ENCODE results near the gene SH3GL1. TPM values are rescaled to one million over a fixed set of nuclear protein-coding genes. Genes with fewer than 3 reads are reported as not detected.

SH3GL1 gene
- total RNA-seq, 2 donors from 2014 or later: 54.0 to 66.6 TPM

DNA sequence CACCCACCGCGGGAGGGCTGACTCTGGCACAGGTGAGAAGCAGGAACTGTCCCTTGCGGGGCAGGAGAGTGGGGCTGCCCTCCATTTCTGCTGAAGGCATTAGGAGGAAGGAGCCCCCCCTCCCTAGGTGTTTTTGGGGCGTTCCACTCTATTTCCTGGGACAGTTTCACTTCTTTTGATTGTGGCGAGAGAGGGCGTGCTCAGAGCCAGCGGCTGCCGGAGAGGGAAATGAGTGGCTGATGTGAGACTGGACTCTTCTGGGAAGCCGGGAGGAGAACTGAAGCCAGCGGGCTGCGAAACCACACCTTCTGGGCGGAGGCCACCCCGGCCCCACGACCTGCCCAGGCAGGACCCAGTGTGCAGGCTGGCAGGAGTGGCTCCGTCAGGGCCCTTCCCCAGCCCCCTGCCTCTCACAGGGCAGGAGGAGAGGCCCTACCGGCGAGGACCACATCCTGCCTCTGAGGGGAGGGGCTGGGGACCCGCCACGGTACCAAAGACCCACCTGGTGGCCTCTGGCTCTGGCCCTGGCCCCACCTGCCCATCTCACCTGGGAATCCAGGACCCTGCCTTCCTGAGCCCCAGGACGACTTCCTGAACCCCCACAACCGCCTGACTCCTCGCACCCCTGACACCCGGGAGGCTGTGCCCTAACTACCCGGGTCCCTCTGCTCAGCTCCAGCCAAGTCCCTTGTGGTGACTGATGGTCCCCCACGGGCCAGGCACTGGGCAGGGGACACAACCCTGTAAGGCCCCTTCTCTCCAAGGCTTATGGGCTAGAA lies 31.0 kb downstream of the SH3GL1 start:
- H3K27ac ChIP-seq: peak overlapping the region; percentile 82
- peaks cover 26% of the 10 kb centered on the region for H3K4me1 ChIP-seq
- no peaks in the 10 kb centered on the region for H3K27me3 ChIP-seq
- peak overlapping the region; percentile 30 for H3K4me3 ChIP-seq
- intact Hi-C loops (cut with DNase I): no loop called here
- H3K9me3 ChIP-seq: no peaks in the 10 kb centered on the region
- DNase-seq: peak; percentile 86
- peak overlapping the region; percentile 46 to 70 for H3K9ac ChIP-seq (ENCODE audit: low read depth in 2 of 2, low read length in 2 of 2)
- TF ChIP-seq, protein P1, sequence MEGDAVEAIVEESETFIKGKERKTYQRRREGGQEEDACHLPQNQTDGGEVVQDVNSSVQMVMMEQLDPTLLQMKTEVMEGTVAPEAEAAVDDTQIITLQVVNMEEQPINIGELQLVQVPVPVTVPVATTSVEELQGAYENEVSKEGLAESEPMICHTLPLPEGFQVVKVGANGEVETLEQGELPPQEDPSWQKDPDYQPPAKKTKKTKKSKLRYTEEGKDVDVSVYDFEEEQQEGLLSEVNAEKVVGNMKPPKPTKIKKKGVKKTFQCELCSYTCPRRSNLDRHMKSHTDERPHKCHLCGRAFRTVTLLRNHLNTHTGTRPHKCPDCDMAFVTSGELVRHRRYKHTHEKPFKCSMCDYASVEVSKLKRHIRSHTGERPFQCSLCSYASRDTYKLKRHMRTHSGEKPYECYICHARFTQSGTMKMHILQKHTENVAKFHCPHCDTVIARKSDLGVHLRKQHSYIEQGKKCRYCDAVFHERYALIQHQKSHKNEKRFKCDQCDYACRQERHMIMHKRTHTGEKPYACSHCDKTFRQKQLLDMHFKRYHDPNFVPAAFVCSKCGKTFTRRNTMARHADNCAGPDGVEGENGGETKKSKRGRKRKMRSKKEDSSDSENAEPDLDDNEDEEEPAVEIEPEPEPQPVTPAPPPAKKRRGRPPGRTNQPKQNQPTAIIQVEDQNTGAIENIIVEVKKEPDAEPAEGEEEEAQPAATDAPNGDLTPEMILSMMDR (IDR thresholded peaks at IDR 0.05): no peak
- no peaks in the 10 kb centered on the region for H3K36me3 ChIP-seq

DNA sequence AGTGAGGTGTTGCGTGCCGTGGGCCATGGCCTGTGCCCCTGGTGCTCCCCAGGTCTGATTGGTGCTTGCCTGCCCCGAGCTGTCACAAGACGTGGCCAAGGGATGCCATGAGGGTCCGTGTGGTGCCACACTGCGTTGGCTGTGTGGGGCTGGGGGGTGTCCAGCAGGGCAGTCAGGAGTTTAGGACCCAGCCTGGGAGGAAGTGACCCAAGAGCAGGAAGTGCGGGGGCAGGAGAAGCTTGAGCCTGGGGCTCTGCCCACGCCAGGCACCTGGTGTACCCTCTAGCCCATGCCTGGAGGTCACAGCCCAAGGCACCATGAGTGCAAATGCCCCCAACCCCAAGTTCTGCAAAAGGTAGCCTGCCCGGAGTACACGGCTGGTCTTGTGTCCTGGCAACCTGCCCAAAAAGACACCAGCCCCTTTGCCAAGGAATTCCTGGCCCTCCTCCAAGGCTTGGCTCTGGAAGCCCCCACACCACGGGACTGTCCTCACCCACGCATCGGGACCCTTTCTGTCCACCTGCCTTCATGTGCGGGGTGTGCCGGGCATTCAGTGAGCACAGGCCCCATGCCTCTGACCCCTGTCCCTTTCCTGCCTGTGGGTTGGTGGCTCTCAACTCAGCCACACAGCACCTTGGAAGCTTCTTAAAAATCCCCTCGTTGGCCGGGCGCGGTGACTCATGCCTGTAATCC lies 32.1 kb downstream of the SH3GL1 start:
- Histone ChIP-seq H3K9me3 (no peaks in the 10 kb centered on the region), H3K4me1 (peaks cover 22% of the 10 kb centered on the region), H3K27ac (no peak overlapping the region), H3K9ac (ENCODE audit: low read depth in 2 of 2, low read length in 2 of 2) (peak overlapping the region; percentile 50 to 70), H3K4me3 (no peak overlapping the region), H3K27me3 (no peaks in the 10 kb centered on the region), H3K36me3 (peaks cover 3% of the 10 kb centered on the region)
- TF ChIP-seq, protein P1 (IDR thresholded peaks at IDR 0.05): no peak
- intact Hi-C loops (cut with DNase I): no loop called here
- no peak for DNase-seq

DNA sequence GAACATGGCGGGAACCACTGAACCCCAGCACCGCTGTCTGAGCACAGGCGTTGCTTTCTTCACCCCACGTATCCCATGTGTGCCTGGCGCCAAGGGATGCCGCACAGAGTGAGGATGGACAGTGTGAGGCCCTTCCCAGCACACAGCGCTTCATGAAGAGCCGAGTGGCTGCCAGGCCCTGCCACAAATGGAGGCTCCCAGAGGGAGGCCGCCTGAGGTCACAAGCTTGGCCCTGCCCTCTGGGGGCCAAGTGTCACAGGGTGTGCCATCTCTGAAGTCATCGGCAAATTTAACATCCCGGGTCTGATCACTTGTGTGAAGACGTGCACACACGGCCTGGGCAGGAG lies 32.6 kb downstream of the SH3GL1 start:
- intact Hi-C loops (cut with DNase I): no loop called here
- DNase-seq: no peak
- TF ChIP-seq, protein P1 (IDR thresholded peaks at IDR 0.05): no peak
- Histone ChIP-seq H3K4me3 (no peak overlapping the region), H3K4me1 (peaks cover 22% of the 10 kb centered on the region), H3K9me3 (no peaks in the 10 kb centered on the region), H3K36me3 (peaks cover 5% of the 10 kb centered on the region), H3K27me3 (no peaks in the 10 kb centered on the region), H3K9ac (ENCODE audit: low read depth in 2 of 2, low read length in 2 of 2) (no peak overlapping the region), H3K27ac (no peak overlapping the region)

DNA sequence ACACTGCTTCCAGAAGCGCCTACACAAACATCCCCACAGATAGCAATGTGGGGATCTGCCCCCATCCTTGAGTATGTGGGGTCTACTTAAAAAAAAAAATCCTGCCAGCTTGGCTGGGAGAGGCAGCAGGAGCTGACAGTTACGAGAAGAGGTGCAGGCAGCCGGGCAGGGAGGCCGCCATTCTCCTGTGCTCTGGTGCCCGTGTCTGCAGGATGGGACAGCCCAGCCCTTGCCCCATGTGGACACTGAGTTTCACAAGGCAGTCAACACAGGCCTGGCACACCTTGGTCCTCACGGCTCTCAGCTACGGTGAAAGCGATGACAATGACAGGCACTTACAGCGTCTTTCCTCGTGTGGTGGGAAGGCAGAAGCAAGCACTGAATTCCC lies 33.0 kb downstream of the SH3GL1 start:
- no peak for DNase-seq
- TF ChIP-seq, protein P1 (IDR thresholded peaks at IDR 0.05): no peak
- Histone ChIP-seq H3K27me3 (no peaks in the 10 kb centered on the region), H3K9ac (ENCODE audit: low read depth in 2 of 2, low read length in 2 of 2) (no peak overlapping the region), H3K4me3 (no peak overlapping the region), H3K27ac (no peak overlapping the region), H3K36me3 (peaks cover 5% of the 10 kb centered on the region), H3K4me1 (peaks cover 22% of the 10 kb centered on the region), H3K9me3 (no peaks in the 10 kb centered on the region)
- intact Hi-C loops (cut with DNase I): no loop called here

DNA sequence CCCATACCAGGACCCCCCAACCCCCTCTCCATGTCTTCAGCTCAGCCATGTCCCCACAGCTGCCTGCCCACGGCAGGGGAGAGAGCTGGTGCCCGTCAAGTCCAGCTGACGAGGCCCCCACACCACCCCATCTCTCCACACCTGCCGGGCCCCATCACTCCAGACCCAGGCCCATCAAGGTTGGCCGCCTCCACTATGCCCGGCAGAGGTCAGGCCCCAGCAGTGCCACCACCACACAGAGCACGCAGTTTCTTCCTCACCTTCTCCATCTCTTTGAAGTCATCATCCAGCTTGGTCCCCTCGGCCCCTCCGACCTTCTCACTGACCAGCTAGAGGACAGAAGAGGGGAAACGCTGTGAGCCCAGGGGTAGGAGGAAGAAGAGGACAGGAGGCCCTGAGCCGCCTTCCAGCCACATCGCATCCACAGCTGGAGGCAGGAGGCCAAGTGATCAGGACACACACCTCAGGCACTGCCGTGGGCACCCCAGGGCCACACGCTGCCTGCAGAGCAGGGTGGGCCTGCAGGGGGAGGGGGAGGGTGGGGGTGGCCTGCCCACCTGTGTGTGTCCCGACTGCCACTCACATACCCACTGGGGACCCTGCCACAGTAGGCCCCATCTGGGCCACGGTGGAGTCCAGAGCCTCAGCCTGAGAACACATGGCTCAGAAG lies 33.5 kb downstream of the SH3GL1 start:
- Histone ChIP-seq H3K27me3 (no peaks in the 10 kb centered on the region), H3K4me1 (peaks cover 22% of the 10 kb centered on the region), H3K9me3 (no peaks in the 10 kb centered on the region), H3K27ac (no peak overlapping the region), H3K4me3 (no peak overlapping the region), H3K36me3 (peaks cover 5% of the 10 kb centered on the region), H3K9ac (ENCODE audit: low read depth in 2 of 2, low read length in 2 of 2) (no peak overlapping the region)
- no peak for DNase-seq
- intact Hi-C loops (cut with DNase I): no loop called here
- TF ChIP-seq, protein P1 (IDR thresholded peaks at IDR 0.05): no peak

All from colonic mucosa (tissue), 4 donors.